ENCODE results near the gene ADIRF. TPM values are rescaled to one million over a fixed set of nuclear protein-coding genes. Genes with fewer than 3 reads are reported as not detected.
A peak's percentile ranks its signal among the peaks of the same experiment; 100 is the strongest.
"Not testable (repeated sequence)": the region's sequence is repeated elsewhere in the genome, so short reads cannot be mapped to it uniquely, and the experiment has no call there.

Gene ADIRF
- total and polyA plus RNA-seq, 9 of the 15 experiments (the other 6 are each of a cell fraction or from before 2014, with no cell fraction given), result 0.08 TPM; not detected in 8

DNA sequence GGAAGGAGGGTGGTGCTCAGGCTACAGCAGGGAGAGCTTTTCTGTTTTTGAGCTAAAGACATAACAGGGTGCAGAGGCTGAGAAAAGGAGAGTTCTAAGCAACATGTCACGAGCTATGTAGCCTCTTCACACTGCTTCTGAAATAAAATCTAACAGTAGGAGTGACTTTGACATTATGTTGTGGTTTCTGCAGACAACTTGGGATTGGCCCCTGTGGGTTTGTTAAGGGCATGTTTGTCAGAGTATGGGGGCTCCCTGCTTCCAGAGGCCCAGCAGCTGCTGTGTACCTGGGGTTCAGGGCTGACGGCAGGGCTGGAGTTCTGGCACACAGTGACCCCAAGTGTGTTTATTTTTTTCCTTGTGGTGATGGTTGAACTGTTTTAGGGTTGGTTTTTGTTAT lies 35.6 kb upstream of the ADIRF start (continued):
- TF ChIP-seq, protein P1, sequence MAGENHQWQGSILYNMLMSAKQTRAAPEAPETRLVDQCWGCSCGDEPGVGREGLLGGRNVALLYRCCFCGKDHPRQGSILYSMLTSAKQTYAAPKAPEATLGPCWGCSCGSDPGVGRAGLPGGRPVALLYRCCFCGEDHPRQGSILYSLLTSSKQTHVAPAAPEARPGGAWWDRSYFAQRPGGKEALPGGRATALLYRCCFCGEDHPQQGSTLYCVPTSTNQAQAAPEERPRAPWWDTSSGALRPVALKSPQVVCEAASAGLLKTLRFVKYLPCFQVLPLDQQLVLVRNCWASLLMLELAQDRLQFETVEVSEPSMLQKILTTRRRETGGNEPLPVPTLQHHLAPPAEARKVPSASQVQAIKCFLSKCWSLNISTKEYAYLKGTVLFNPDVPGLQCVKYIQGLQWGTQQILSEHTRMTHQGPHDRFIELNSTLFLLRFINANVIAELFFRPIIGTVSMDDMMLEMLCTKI (IDR thresholded peaks at IDR 0.05; ENCODE audit: partially characterized antibody), result no peak
- TF ChIP-seq, protein P2, sequence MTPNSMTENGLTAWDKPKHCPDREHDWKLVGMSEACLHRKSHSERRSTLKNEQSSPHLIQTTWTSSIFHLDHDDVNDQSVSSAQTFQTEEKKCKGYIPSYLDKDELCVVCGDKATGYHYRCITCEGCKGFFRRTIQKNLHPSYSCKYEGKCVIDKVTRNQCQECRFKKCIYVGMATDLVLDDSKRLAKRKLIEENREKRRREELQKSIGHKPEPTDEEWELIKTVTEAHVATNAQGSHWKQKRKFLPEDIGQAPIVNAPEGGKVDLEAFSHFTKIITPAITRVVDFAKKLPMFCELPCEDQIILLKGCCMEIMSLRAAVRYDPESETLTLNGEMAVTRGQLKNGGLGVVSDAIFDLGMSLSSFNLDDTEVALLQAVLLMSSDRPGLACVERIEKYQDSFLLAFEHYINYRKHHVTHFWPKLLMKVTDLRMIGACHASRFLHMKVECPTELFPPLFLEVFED (CRISPR knock-in tag; conservative IDR thresholded peaks at IDR 0.05), result no peak
- TF ChIP-seq SP1 (CRISPR knock-in tag; IDR thresholded peaks at IDR 0.05) (no peak), DDX20 (tag; IDR thresholded peaks at IDR 0.05; ENCODE audit: low read depth) (no peak), TCF7 (IDR thresholded peaks at IDR 0.05; ENCODE audit: borderline replicate concordance) (no peak), ZNF655 (CRISPR knock-in tag; IDR thresholded peaks at IDR 0.05) (no peak), SNRNP70 (optimal IDR thresholded peaks at IDR 0.05; ENCODE audit: low read depth, low read length) (no peak), TAF15 (IDR thresholded peaks at IDR 0.05; ENCODE audit: low read depth, low read length) (no peak), TGIF2 (CRISPR knock-in tag; IDR thresholded peaks at IDR 0.05) (no peak), TEAD4 (IDR thresholded peaks at IDR 0.05; ENCODE audit: low read length) (no peak), TEAD4 (CRISPR knock-in tag; IDR thresholded peaks at IDR 0.05; ENCODE audit: borderline replicate concordance) (no peak)
- TF ChIP-seq, protein P3, sequence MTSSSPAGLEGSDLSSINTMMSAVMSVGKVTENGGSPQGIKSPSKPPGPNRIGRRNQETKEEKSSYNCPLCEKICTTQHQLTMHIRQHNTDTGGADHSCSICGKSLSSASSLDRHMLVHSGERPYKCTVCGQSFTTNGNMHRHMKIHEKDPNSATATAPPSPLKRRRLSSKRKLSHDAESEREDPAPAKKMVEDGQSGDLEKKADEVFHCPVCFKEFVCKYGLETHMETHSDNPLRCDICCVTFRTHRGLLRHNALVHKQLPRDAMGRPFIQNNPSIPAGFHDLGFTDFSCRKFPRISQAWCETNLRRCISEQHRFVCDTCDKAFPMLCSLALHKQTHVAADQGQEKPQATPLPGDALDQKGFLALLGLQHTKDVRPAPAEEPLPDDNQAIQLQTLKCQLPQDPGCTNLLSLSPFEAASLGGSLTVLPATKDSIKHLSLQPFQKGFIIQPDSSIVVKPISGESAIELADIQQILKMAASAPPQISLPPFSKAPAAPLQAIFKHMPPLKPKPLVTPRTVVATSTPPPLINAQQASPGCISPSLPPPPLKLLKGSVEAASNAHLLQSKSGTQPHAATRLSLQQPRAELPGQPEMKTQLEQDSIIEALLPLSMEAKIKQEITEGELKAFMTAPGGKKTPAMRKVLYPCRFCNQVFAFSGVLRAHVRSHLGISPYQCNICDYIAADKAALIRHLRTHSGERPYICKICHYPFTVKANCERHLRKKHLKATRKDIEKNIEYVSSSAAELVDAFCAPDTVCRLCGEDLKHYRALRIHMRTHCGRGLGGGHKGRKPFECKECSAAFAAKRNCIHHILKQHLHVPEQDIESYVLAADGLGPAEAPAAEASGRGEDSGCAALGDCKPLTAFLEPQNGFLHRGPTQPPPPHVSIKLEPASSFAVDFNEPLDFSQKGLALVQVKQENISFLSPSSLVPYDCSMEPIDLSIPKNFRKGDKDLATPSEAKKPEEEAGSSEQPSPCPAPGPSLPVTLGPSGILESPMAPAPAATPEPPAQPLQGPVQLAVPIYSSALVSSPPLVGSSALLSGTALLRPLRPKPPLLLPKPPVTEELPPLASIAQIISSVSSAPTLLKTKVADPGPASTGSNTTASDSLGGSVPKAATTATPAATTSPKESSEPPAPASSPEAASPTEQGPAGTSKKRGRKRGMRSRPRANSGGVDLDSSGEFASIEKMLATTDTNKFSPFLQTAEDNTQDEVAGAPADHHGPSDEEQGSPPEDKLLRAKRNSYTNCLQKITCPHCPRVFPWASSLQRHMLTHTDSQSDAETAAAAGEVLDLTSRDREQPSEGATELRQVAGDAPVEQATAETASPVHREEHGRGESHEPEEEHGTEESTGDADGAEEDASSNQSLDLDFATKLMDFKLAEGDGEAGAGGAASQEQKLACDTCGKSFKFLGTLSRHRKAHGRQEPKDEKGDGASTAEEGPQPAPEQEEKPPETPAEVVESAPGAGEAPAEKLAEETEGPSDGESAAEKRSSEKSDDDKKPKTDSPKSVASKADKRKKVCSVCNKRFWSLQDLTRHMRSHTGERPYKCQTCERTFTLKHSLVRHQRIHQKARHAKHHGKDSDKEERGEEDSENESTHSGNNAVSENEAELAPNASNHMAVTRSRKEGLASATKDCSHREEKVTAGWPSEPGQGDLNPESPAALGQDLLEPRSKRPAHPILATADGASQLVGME (CRISPR knock-in tag; IDR thresholded peaks at IDR 0.05), result no peak

DNA sequence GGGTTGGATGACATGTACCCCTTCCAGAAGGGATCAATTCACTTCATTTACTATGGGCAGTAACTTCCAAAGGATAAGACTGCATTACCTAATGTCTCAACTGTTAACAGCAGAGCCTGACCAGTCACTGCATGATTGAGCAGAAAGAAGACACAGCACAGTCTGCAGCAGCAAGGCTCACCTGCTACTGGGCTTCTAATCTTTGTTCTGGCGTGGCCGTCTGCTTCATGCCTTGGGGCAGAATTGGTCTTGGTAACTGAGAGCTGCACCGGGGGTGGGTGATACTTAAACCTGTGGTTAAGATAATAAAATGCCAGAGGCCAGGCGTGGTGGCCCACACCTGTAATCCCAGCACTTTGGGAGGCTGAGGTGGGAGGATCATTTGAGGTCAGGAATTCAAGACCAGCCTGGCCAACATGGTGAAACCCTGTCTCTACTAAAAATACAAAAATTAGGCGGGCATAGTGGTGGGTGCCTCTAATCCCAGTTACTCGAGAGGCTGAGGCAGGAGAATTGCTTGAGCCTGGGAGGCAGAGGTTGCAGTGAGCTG lies 34.0 kb upstream of the ADIRF start:
- H3K9me1 ChIP-seq (ENCODE audit: control insufficient read depth, insufficient read depth, low read length); H3K9me3 ChIP-seq (replicated peaks; ENCODE audit: control insufficient read depth, insufficient read depth, low read depth, low read length); H3K27me3 ChIP-seq (ENCODE audit: control insufficient read depth in 2 of 2, insufficient read depth in 2 of 2, low read length in 2 of 2); in situ Hi-C loops (cut with MboI); H3K9ac ChIP-seq (ENCODE audit: insufficient read depth in 1 of 2, low read depth in 2 of 2, low read length in 2 of 2); H3K4me2 ChIP-seq (ENCODE audit: insufficient read depth, low read length); intact Hi-C loops (cut with micrococcal nuclease); DNase-seq (ENCODE audit: extremely low read depth in 1 of 4, low spot score in 3 of 4); CTCF ChIA-PET (ENCODE audit: low intra/inter-chr PET ratio); H3K4me1 ChIP-seq (replicated peaks in 1 of 2; ENCODE audit: control insufficient read depth in 2 of 2, insufficient read depth in 2 of 2, low read length in 2 of 2); BruUV-seq (replicated peaks); H3K79me2 ChIP-seq (ENCODE audit: control insufficient read depth, insufficient read depth, low read length); H3K27ac ChIP-seq (ENCODE audit: extremely low read depth, low read depth, low read length); H3K4me3 ChIP-seq; POLR2A ChIA-PET; H4K20me1 ChIP-seq (replicated peaks; ENCODE audit: control insufficient read depth, insufficient read depth, low read length); FAIRE-seq; H3K36me3 ChIP-seq (ENCODE audit: control insufficient read depth, insufficient read depth, low read length); H2AFZ ChIP-seq (ENCODE audit: low read depth, low read length): not testable (repeated sequence)
- WGBS (ENCODE audit: insufficient coverage, low coverage, missing lambda C conversion rate), result 30% methylated on average over 4 of the region's 6 CpGs
- ATAC-seq, result peak; percentile 58; the same call in 2 of the 3 replicates

All from K562 (cell line).